ENCODE results near the gene FBXL3.
"Not testable (repeated sequence)": the region's sequence is repeated elsewhere in the genome, so short reads cannot be mapped to it uniquely, and the experiment has no call there.

DNA sequence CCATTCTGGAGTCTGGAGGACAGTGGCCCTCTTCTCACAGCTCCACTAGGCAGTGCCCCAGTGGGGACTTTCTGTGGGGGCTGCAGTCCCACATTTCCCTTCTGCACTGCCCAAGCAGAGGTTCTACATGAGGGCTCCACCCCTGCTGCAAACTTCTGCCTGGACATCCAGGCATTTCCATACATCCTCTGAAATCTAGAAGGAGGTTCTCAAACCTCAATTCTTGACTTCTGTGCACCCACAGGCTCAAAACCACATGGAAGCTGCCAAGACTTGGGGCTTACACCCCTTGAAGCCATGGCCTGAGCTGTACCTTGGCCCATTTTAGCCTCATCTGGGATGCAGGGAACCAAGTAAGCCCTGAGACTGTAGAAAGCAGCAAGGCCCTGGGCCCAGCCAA is 67.2 kb downstream of the FBXL3 start:
- TF ChIP-seq YY1 (IDR thresholded peaks at IDR 0.05; ENCODE audit: insufficient read depth, insufficient read length); ZNF274 (IDR thresholded peaks at IDR 0.05; ENCODE audit: low read depth, low read length); SUZ12 (IDR thresholded peaks at IDR 0.05; ENCODE audit: extremely low read depth, insufficient read depth, insufficient read length): not testable (repeated sequence)
